Suppressor macrophage treated with lipopolysaccharide for 1 hour (primary cell): ENCODE measurements around the gene IDH3G.

ENCODE experiments used
- DNase-seq, 3 donors: peaks; one replicate each; pipeline ENCODE4 v3.0.0-alpha.2; 2020 to 2022

Gene IDH3G

DNA sequence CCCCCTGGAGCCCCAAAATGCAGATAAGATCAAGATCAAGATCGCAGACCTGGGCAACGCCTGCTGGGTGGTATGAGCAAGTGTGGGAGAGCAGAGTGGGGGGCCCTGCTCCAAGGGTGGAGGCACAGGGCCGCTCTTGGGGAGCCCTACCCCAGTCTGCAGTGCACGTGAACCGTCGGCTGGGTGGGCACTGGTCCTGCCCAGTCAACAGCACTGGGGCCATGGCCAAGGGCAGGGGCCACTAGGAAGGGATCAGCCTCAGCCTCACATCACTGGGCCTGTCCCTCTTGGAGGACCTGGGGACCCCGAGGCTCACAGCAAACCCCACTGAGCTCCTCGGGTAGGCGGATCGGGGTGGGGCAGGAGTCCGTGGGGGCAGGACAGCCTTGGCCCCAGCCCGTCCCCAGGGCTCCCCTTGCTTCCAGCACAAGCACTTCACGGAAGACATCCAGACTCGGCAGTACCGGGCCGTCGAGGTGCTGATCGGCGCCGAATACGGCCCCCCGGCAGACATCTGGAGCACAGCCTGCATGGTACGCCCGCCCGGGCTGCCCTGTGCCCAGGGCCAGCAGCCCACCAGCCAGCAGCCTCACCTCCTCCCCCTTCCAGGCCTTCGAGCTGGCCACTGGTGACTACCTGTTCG is 9.7 kb downstream of the IDH3G start:
- no peak for DNase-seq

GRCh38 chrX:153783378-153784013 is 10.7 kb downstream of the IDH3G start:
- DNase-seq, result no peak

DNA sequence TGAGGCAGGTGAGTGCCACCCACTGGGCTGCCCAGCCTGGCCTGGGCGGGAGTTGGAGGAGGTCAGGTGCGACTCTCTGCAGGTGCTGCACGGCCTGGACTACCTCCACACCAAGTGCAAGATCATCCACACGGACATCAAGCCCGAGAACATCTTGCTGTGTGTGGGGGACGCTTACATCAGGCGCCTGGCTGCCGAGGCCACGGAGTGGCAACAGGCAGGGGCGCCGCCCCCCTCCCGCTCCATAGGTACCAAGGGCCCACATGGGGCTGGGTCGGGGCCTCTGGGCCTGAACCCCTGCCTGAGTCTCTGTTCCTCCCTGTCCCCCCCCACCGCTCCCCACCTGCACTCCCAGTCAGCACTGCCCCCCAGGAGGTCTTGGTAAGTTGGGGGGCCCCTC is 11.3 kb downstream of the IDH3G start:
- no peak for DNase-seq

GRCh38 chrX:153782313-153782712 is 11.9 kb downstream of the IDH3G start:
- DNase-seq, result no peak

DNA sequence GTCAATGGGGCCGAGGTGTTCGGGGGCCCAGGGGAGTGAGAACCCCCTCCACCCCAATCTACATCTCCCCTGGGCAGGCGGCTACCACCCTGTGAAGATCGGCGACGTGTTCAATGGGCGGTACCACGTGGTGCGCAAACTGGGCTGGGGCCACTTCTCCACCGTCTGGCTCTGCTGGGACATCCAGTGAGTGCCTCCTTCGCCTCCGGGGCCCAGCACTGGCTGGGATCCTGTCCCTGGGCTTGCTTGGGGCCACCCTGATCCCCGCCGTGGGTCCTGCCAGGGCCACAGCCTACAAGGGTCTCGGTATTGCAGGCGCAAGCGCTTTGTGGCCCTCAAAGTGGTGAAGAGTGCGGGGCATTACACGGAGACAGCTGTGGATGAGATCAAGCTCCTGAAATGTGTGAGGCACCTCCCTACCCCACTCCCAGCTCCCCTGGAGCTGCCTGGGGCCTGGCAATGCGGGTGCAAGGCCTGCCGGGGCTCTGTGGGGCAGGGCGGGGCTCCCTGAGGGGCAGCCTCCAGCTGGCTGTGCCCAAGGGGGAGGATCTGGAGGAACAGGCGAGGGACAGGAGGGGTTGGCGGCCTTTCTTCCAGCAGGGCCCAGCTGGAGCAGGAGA is 12.6 kb downstream of the IDH3G start:
- DNase-seq, result no peak

GRCh38 chrX:153780678-153781427 is 13.3 kb downstream of the IDH3G start, which contains the start of gene SRPK3:
Gene SRPK3, plus strand, starts transcription at chrX:153781041. Its CDS starts 46 bp downstream, at chrX:153781087.
- DNase-seq, result no peak

DNA sequence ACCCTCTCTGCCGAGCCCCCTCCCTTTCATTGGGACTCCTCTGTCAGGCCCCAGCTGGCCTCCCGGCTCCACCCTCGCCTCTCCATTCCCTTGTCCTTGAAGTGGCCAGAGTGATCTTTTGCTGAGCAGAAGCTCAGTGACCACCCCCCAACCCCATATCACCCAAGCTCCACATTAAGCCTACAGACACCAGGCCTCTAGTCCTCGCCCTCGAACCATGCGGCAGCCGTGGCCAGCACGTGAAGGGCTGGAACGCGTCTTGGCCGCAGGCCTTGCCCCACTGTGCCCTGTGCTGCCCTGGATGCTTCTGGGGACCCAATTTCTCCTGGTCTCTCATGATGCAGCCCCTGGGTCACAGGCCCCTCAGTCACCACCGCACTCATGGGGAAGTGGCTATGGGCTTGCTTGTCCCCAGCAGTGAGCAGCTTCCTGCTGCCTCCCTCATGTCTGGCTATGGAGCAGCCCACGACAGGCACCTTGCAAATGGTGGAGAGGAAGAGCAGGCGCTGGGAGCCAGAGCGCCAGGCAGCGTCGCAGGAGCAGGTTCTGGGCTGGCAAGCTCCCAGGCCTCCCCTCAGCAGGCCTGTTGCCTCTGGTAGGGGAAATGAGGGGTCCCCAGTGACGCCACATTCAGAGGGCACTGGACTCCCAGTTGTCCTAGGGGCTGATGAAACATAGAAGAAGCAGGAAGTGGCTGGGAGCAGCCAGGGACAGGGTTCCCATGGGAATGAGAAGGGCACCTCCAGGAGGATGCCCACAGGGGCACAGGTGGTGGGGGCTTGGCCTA is 14.1 kb downstream of the IDH3G start:
- DNase-seq, result no peak

DNA sequence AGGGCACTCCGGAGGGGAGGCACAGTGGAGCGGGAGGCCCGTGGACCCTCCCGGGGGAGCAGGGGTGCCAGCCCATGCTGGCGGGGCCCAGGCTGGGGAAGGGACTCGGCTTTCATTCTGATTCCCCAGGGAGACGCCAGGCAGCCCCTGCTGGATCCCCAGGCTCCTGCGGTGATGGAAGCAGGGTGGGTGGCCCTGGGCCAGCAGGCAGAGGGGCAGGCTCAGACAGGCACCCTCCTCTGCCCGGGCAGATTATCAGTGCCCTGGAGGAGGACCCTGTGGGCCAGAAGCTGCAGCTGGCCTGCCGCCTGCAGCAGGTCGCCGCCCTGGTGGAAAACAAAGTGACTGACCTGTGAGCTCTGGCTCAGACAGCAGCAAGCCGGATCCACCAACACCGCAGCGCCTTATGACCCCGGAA is 15.5 kb downstream of the IDH3G start:
- no peak for DNase-seq

- no peak for DNase-seq
Observed at GRCh38 chrX:153778181-153778580, 16.0 kb downstream of the IDH3G start.

GRCh38 chrX:153777261-153778090 is 16.7 kb downstream of the IDH3G start:
- no peak for DNase-seq

GRCh38 chrX:153776611-153777045 is 17.5 kb downstream of the IDH3G start:
- no peak for DNase-seq

DNA sequence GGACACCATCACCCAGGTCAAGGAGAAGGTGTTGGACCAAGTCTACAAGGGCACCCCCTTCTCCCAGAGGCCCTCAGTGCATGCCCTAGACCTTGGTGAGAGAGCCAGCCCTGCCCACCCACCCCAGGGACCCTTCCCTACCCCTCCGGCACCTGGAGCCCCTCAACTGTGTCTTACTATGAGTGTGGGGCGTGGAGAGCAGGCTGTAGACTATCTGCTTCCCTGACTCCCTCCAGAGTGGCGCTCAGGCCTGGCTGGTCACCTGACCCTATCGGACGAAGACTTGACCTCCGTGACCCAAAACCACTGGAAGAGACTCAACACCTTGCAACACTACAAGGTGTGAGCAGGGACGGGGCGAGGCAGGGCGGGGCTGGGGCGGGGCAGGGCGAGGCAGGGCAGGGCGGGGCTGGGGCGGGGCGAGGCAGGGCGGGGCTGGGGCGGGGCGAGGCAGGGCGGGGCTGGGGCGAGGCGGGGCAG is 18.0 kb downstream of the IDH3G start:
- no peak for DNase-seq

DNA sequence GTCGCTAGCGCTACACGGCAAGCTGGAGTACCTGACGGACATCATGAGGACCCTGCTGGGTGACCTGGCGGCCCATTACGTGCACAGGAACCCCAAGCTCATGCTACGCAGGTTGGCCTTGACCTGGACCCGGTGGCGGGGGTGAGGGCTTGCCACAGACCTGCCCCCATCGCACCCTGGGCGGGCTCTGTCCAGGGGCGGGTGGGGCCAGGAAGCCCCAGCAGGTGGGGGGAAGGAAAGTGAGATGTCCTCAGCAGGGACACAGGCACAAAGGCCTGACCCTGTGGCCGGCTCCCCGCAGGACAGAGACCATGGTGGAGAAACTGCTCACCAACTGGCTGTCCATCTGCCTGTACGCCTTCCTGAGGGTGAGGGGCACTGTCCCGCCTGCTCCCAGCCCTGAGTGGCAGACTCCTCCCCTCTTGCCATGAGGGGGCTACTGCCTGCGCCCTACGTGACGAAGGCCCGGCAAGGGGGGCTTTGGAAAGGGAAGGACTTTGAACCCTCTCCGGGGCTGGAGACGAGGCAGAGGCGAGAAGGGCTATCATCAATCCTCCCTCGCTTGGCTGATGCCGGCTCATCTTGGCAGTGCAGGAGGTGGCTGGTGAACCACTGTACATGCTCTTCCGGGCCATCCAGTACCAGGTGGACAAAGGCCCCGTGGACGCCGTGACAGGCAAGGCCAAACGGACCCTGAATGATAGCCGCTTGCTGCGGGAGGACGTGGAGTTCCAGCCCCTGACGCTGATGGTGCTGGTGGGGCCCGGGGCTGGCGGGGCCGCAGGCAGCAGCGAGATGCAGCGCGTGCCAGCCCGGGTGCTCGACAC is 18.7 kb downstream of the IDH3G start:
- DNase-seq, result no peak

- DNase-seq, result no peak
Observed at GRCh38 chrX:153774576-153775292, 19.4 kb downstream of the IDH3G start.

DNA sequence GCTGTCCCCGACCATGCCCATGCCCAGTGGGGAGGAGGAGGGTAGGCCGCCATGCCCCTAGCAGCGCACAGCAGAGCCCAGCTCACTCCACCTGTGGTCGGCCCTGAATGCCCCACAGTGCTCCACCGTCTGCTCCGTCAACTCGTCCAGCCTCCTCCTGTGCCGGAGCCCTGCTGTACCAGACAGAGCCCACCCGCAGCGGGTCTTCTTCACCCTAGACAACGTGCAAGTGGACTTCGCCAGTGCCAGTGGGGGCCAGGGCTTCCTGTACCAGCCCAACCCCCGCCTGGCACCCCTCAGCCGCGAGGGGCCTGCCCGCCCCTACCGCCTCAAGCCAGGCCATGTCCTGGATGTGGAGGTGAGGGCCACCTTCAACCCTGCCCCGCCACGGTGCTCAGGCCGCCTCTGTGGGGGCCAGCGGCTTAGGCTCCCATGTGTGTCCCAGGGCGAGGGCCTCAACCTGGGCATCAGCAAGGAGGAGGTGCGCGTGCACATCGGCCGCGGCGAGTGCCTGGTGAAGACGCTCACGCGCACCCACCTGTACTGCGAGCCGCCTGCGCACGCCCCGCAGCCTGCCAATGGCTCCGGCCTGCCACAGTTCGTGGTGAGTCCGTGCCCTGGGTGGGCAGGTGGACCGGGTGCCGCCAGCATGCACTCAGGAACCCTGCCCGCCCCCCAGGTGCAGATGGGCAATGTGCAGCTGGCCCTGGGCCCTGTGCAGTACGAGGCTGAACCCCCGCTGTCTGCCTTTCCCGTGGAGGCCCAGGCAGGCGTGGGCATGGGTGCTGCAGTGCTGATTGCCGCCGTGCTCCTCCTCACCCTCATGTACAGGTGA is 20.2 kb downstream of the IDH3G start:
- DNase-seq, result no peak

DNA sequence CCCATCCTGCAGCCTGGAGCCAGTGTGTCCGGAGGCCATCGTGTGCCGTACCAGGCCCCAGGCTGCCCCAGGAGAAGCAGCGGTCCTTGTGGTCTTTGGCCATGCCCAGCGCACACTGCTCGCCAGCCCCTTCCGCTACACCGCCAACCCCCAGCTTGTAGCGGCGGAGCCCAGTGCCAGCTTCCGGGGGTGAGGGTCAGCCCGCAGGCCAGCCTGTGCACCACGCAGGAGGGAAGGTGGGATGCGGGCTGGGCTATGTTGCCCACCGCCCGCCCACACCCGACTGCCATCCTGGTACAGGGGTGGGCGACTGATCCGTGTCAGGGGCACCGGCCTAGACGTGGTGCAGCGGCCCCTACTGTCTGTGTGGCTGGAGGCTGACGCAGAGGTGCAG is 21.0 kb downstream of the IDH3G start:
- no peak for DNase-seq

DNA sequence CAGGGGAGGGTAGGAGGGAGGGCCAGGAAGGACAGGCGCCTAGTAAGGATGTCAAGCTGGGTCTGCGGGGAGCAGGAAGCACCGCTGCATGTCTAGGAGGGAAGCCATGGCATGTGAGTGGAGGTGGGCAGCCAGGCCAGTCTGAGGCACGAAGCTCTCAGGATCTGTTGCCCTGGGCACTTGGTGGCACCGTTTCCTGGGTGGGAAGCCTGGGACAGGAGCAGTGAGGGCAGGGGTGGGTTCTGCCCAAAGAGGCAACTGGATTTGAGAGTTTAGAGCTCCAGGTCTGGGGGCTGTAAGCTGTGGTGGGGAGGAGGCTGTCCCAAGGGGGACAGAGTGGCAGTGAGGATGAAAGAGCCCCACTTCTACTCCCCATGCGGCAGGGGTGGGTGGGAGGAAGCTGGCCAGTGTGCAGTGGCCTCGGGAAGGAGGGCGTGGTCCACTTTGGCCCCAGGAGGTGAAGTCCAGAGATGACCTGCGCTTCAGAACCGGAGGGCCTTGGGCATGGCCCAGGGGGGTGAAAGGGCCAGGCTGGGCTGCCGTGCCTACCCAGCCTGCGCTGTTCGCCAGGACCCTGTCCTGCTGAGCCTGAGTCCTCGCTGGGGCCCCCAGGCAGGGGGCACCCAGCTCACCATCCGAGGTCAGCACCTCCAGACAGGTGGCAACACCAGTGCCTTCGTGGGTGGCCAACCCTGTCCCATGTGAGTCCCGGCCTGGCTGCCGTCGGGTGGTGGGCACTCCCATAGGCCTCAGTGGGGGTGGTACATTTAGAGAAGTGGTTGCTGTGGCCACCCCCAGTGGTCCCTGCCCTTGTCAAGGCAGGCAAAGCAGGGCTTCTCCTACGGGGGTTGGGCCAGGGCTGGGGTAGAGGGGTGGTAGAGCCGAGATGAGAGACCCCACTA is 21.6 kb downstream of the IDH3G start:
- DNase-seq, result no peak
